Measurements from ENCODE around the gene DCDC2B. TPM values are rescaled to one million over a fixed set of nuclear protein-coding genes. Genes with fewer than 3 reads are reported as not detected.
A peak's percentile ranks its signal among the peaks of the same experiment; 100 is the strongest.

Gene DCDC2B
- total RNA-seq, 1 experiment from 2014 or later = not detected

GRCh38 chr1:32205401-32206370, 3.2 kb upstream of the DCDC2B start, which contains the start of gene IQCC:
IQCC (plus strand) TSS chr1:32205671; CDS start chr1:32205682, 11 bp downstream.
- H3K27ac ChIP-seq (ENCODE audit: low read length) = no peak within 1 kb of the TSS
- H2AFZ ChIP-seq (ENCODE audit: low read length) = peak within 1 kb of the TSS; percentile 36; the same call in 1 of the 2 replicates
- peak within 1 kb of the TSS; percentile 84 for H3K4me3 ChIP-seq (ENCODE audit: low read length)
- H3K4me2 ChIP-seq (ENCODE audit: low read depth, low read length, poor library complexity, severe bottlenecking) = peak within 1 kb of the TSS; percentile 95
- H3K4me1 ChIP-seq (ENCODE audit: low read length) = peaks cover 56% of the 10 kb centered on the region
- no peaks in the 10 kb centered on the region for H3K36me3 ChIP-seq (ENCODE audit: insufficient read depth, low read length)
- peaks cover 10% of the 10 kb centered on the region; the same call in 1 of the 2 replicates for H3K79me2 ChIP-seq (ENCODE audit: low read length)
- no peaks in the 10 kb centered on the region for H3K27me3 ChIP-seq (ENCODE audit: low read length)
- no peaks in the 10 kb centered on the region for H3K9me2 ChIP-seq (replicated peaks; ENCODE audit: insufficient read depth, low read length)
- peak; percentile 95 for DNase-seq
- peaks cover 12% of the 10 kb centered on the region; the same call in 1 of the 2 replicates for H4K20me1 ChIP-seq (ENCODE audit: insufficient read depth, low read depth, low read length)
- peak within 1 kb of the TSS; percentile 85 for H3K9ac ChIP-seq (ENCODE audit: low read length)
- no peaks in the 10 kb centered on the region for H3K9me3 ChIP-seq (ENCODE audit: low read length)

GRCh38 chr1:32208469-32208868, 420 bp upstream of the DCDC2B start:
- Histone ChIP-seq H2AFZ (ENCODE audit: low read length) (no peak overlapping the region), H3K27ac (ENCODE audit: low read length) (peak overlapping the region; percentile 39; the same call in 1 of the 2 replicates), H3K9ac (ENCODE audit: low read length) (0 out of 2 replicates have a peak overlapping the region, but pooled peaks have one; percentile 34), H3K36me3 (ENCODE audit: insufficient read depth, low read length) (no peaks in the 10 kb centered on the region), H3K4me1 (ENCODE audit: low read length) (peaks cover 37% of the 10 kb centered on the region), H3K4me2 (ENCODE audit: low read depth, low read length, poor library complexity, severe bottlenecking) (peak overlapping the region; percentile 33), H3K27me3 (ENCODE audit: low read length) (no peaks in the 10 kb centered on the region), H3K9me2 (replicated peaks; ENCODE audit: insufficient read depth, low read length) (no peaks in the 10 kb centered on the region), H4K20me1 (ENCODE audit: insufficient read depth, low read depth, low read length) (peaks cover 12% of the 10 kb centered on the region; the same call in 1 of the 2 replicates), H3K79me2 (ENCODE audit: low read length) (no peaks in the 10 kb centered on the region), H3K4me3 (ENCODE audit: low read length) (peak overlapping the region; percentile 21; the same call in 1 of the 2 replicates), H3K9me3 (ENCODE audit: low read length) (no peaks in the 10 kb centered on the region)
- peak; percentile 80 for DNase-seq

DNA sequence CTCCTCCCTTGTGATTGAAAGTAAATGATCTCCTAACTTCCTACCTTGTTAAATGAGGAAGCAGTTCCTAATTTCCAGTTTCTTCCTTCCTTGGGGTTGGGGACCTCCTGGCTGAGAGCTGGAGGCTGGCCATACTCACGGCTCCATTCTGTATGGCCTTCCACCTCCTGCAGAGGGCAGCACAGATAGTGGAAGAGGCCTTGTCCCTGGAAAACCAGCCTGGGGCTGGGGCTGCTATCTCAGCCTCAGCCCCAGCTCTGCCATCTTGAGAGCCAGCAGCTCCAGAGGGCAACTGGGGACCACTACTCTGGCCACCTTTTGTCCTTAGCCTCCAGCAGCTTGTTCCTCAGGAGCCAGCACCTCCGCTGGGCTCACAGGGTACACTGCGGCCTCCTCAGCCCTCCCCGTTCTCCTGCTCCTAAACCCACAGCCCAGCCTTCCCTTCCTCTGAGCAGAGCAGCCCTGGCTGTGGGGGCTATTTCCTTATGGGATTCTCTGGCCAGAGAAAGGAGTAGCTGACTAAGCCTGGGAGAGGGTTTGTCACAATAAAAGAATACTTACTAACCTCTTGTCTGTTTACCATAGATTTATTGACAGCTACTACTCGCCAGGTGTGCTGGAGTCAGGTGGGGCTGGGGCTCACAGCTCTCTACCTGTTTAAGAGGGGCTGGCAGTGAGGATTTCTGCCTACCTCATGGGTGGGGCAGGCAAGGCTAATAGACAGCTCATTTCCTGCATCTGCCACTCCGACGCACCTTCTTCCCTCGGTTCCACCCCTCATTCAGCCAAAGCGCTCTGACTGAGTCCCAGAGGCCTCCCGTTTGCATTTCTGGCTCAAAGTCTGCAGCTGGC, 7.0 kb downstream of the DCDC2B start:
- Histone ChIP-seq H3K79me2 (ENCODE audit: low read length) (peaks cover under 1% of the 10 kb centered on the region; the same call in 1 of the 2 replicates), H4K20me1 (ENCODE audit: insufficient read depth, low read depth, low read length) (no peaks in the 10 kb centered on the region), H3K27ac (ENCODE audit: low read length) (no peak overlapping the region), H3K36me3 (ENCODE audit: insufficient read depth, low read length) (no peaks in the 10 kb centered on the region), H3K4me3 (ENCODE audit: low read length) (no peak overlapping the region), H3K4me1 (ENCODE audit: low read length) (peaks cover 12% of the 10 kb centered on the region), H3K4me2 (ENCODE audit: low read depth, low read length, poor library complexity, severe bottlenecking) (no peak overlapping the region), H2AFZ (ENCODE audit: low read length) (no peak overlapping the region), H3K9ac (ENCODE audit: low read length) (no peak overlapping the region), H3K9me2 (replicated peaks; ENCODE audit: insufficient read depth, low read length) (no peaks in the 10 kb centered on the region), H3K9me3 (ENCODE audit: low read length) (no peaks in the 10 kb centered on the region), H3K27me3 (ENCODE audit: low read length) (no peaks in the 10 kb centered on the region)
- DNase-seq = peak; percentile 87

DNA sequence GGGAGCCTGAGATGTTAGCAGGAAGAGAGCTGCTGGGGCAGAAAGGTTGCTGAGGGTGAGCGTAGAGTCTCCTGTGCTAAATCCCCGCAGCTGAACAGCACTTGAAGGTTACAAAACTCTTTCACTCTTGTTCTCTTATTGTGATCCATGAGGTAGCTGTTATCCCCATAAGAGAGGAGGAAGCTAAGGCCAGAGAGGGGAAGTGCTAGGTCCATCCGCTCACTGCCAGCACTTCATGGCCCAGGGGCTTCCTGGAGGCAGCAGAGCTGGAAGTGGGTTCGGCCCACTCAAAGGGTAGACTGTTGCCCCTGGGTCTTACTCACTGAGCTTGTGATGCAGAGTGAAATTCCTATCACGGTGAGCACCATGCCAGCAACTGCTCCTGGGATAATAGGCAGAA, 7.7 kb downstream of the DCDC2B start:
- no peak overlapping the region for H3K4me2 ChIP-seq (ENCODE audit: low read depth, low read length, poor library complexity, severe bottlenecking)
- no peaks in the 10 kb centered on the region for H4K20me1 ChIP-seq (ENCODE audit: insufficient read depth, low read depth, low read length)
- no peak overlapping the region for H3K4me3 ChIP-seq (ENCODE audit: low read length)
- peaks cover 8% of the 10 kb centered on the region for H3K79me2 ChIP-seq (ENCODE audit: low read length)
- no peak overlapping the region for H3K9ac ChIP-seq (ENCODE audit: low read length)
- H3K9me2 ChIP-seq (replicated peaks; ENCODE audit: insufficient read depth, low read length) = no peaks in the 10 kb centered on the region
- H3K27ac ChIP-seq (ENCODE audit: low read length) = no peak overlapping the region
- H3K36me3 ChIP-seq (ENCODE audit: insufficient read depth, low read length) = no peaks in the 10 kb centered on the region
- H3K4me1 ChIP-seq (ENCODE audit: low read length) = peaks cover 19% of the 10 kb centered on the region
- no peaks in the 10 kb centered on the region for H3K9me3 ChIP-seq (ENCODE audit: low read length)
- no peaks in the 10 kb centered on the region for H3K27me3 ChIP-seq (ENCODE audit: low read length)
- no peak overlapping the region for H2AFZ ChIP-seq (ENCODE audit: low read length)
- no peak for DNase-seq

GRCh38 chr1:32219022-32219421, 10.1 kb downstream of the DCDC2B start:
- Histone ChIP-seq H4K20me1 (ENCODE audit: insufficient read depth, low read depth, low read length) (no peaks in the 10 kb centered on the region), H3K9me2 (replicated peaks; ENCODE audit: insufficient read depth, low read length) (no peaks in the 10 kb centered on the region), H3K36me3 (ENCODE audit: insufficient read depth, low read length) (peaks cover 5% of the 10 kb centered on the region; the same call in 1 of the 2 replicates), H3K9ac (ENCODE audit: low read length) (no peak overlapping the region), H3K4me2 (ENCODE audit: low read depth, low read length, poor library complexity, severe bottlenecking) (no peak overlapping the region), H3K27ac (ENCODE audit: low read length) (no peak overlapping the region), H3K9me3 (ENCODE audit: low read length) (no peaks in the 10 kb centered on the region), H3K4me1 (ENCODE audit: low read length) (peaks cover 33% of the 10 kb centered on the region), H3K27me3 (ENCODE audit: low read length) (no peaks in the 10 kb centered on the region), H2AFZ (ENCODE audit: low read length) (no peak overlapping the region), H3K79me2 (ENCODE audit: low read length) (peaks cover 31% of the 10 kb centered on the region), H3K4me3 (ENCODE audit: low read length) (no peak overlapping the region)
- no peak for DNase-seq

- Histone ChIP-seq H3K36me3 (ENCODE audit: insufficient read depth, low read length) (peaks cover 12% of the 10 kb centered on the region; the same call in 1 of the 2 replicates), H3K27me3 (ENCODE audit: low read length) (no peaks in the 10 kb centered on the region), H3K4me2 (ENCODE audit: low read depth, low read length, poor library complexity, severe bottlenecking) (peak overlapping the region; percentile 79), H2AFZ (ENCODE audit: low read length) (no peak overlapping the region), H3K79me2 (ENCODE audit: low read length) (peaks cover 35% of the 10 kb centered on the region), H3K4me3 (ENCODE audit: low read length) (peak overlapping the region; percentile 94), H4K20me1 (ENCODE audit: insufficient read depth, low read depth, low read length) (no peaks in the 10 kb centered on the region), H3K9me2 (replicated peaks; ENCODE audit: insufficient read depth, low read length) (no peaks in the 10 kb centered on the region), H3K27ac (ENCODE audit: low read length) (peak overlapping the region; percentile 31; the same call in 1 of the 2 replicates), H3K9me3 (ENCODE audit: low read length) (no peaks in the 10 kb centered on the region), H3K9ac (ENCODE audit: low read length) (peak overlapping the region; percentile 95), H3K4me1 (ENCODE audit: low read length) (peaks cover 33% of the 10 kb centered on the region)
- no peak for DNase-seq
Observed at GRCh38 chr1:32220746-32221580, 12.1 kb downstream of the DCDC2B start.

GRCh38 chr1:32221581-32221979, 12.7 kb downstream of the DCDC2B start:
- no peak for DNase-seq
- Histone ChIP-seq H3K9me3 (ENCODE audit: low read length) (no peaks in the 10 kb centered on the region), H2AFZ (ENCODE audit: low read length) (peak overlapping the region; percentile 44; the same call in 1 of the 2 replicates), H3K36me3 (ENCODE audit: insufficient read depth, low read length) (peaks cover 12% of the 10 kb centered on the region; the same call in 1 of the 2 replicates), H3K4me1 (ENCODE audit: low read length) (peaks cover 33% of the 10 kb centered on the region), H3K27me3 (ENCODE audit: low read length) (no peaks in the 10 kb centered on the region), H3K4me3 (ENCODE audit: low read length) (peak overlapping the region; percentile 94), H3K9me2 (replicated peaks; ENCODE audit: insufficient read depth, low read length) (no peaks in the 10 kb centered on the region), H3K27ac (ENCODE audit: low read length) (peak overlapping the region; percentile 31; the same call in 1 of the 2 replicates), H3K79me2 (ENCODE audit: low read length) (peaks cover 35% of the 10 kb centered on the region), H3K4me2 (ENCODE audit: low read depth, low read length, poor library complexity, severe bottlenecking) (peak overlapping the region; percentile 79), H3K9ac (ENCODE audit: low read length) (peak overlapping the region; percentile 95), H4K20me1 (ENCODE audit: insufficient read depth, low read depth, low read length) (no peaks in the 10 kb centered on the region)

Data from Karpas-422 (cell line).